ENCODE data around the gene GAS7. TPM values are rescaled to one million over a fixed set of nuclear protein-coding genes. Genes with fewer than 3 reads are reported as not detected.

GAS7 gene
- total and polyA plus RNA-seq, 9 of the 15 experiments (the other 6 are each of a cell fraction or from before 2014, with no cell fraction given) = 0.11 to 0.33 TPM; not detected in 7

GRCh38 chr17:10126616-10127501 is 71.5 kb downstream of the GAS7 start:
- no peaks in the 10 kb centered on the region; a peak in 1 of 5 replicates for H3K27me3 ChIP-seq (ENCODE audit: control insufficient read depth in 2 of 2, insufficient read depth in 2 of 2, low read length in 2 of 2)
- H3K79me2 ChIP-seq (ENCODE audit: control insufficient read depth, insufficient read depth, low read length) = no peaks in the 10 kb centered on the region
- no peaks in the 10 kb centered on the region for H3K9me1 ChIP-seq (ENCODE audit: control insufficient read depth, insufficient read depth, low read length)
- H3K4me1 ChIP-seq (replicated peaks in 1 of 2; ENCODE audit: control insufficient read depth in 2 of 2, insufficient read depth in 2 of 2, low read length in 2 of 2) = no peaks in the 10 kb centered on the region
- 3% methylated on average over 14 of the region's 16 CpGs for WGBS (ENCODE audit: insufficient coverage, low coverage, missing lambda C conversion rate)
- H3K36me3 ChIP-seq (ENCODE audit: control insufficient read depth, insufficient read depth, low read length) = no peaks in the 10 kb centered on the region
- H4K20me1 ChIP-seq (replicated peaks; ENCODE audit: control insufficient read depth, insufficient read depth, low read length) = no peaks in the 10 kb centered on the region
- intact Hi-C loops (cut with micrococcal nuclease) = no loop called here
- no peak overlapping the region for H3K27ac ChIP-seq (ENCODE audit: extremely low read depth, low read depth, low read length)
- H3K9me3 ChIP-seq (replicated peaks; ENCODE audit: control insufficient read depth, insufficient read depth, low read depth, low read length) = no peaks in the 10 kb centered on the region
- FAIRE-seq = no peak
- CTCF ChIA-PET (ENCODE audit: low intra/inter-chr PET ratio) = no interaction called here
- no peak overlapping the region for H3K9ac ChIP-seq (ENCODE audit: insufficient read depth in 1 of 2, low read depth in 2 of 2, low read length in 2 of 2)
- no peak overlapping the region for H3K4me3 ChIP-seq
- no TSS peak for BruUV-seq (replicated peaks)
- in situ Hi-C loops (cut with MboI) = no loop called here
- DNase-seq (ENCODE audit: extremely low read depth in 1 of 4, low spot score in 3 of 4) = no peak
- no peak overlapping the region for H2AFZ ChIP-seq (ENCODE audit: low read depth, low read length)
- POLR2A ChIA-PET = interaction anchor here (0.8 kb wide), 1 partner anchor 33 kb away, joined by 3 read pairs; no protein-coding TSS in a partner anchor
- no peak for ATAC-seq
- no peak overlapping the region for H3K4me2 ChIP-seq (ENCODE audit: insufficient read depth, low read length)
- TF ChIP-seq CHD4 (IDR thresholded peaks at IDR 0.05; ENCODE audit: insufficient read depth, insufficient replicate concordance, low read depth, low read length, poor library complexity, severe bottlenecking) (no peak), SMARCB1 (IDR thresholded peaks at IDR 0.05; ENCODE audit: insufficient read length, low read depth) (no peak), ZNF165 (CRISPR knock-in tag; IDR thresholded peaks at IDR 0.05; ENCODE audit: borderline replicate concordance) (no peak), TCFL5 (CRISPR knock-in tag; conservative IDR thresholded peaks at IDR 0.05) (no peak), ATF3 (IDR thresholded peaks at IDR 0.05) (no peak), ATF3 (CRISPR knock-in tag; conservative IDR thresholded peaks at IDR 0.05) (no peak), PKNOX1 (IDR thresholded peaks at IDR 0.05) (no peak), ZNF143 (CRISPR knock-in tag; IDR thresholded peaks at IDR 0.05) (no peak), ZNF224 (CRISPR knock-in tag; IDR thresholded peaks at IDR 0.05) (no peak), ETV6 (IDR thresholded peaks at IDR 0.05; ENCODE audit: borderline replicate concordance in 1 of 2, low read depth in 2 of 2, low read length in 1 of 2) (no peak), ETV6 (CRISPR knock-in tag; IDR thresholded peaks at IDR 0.05; ENCODE audit: borderline replicate concordance) (no peak), ZNF778 (CRISPR knock-in tag; IDR thresholded peaks at IDR 0.05) (no peak), RBM15 (IDR thresholded peaks at IDR 0.05; ENCODE audit: insufficient read depth, low read length) (no peak), ZNF197 (CRISPR knock-in tag; IDR thresholded peaks at IDR 0.05; ENCODE audit: low read depth) (no peak)
- TF ChIP-seq, protein P1, sequence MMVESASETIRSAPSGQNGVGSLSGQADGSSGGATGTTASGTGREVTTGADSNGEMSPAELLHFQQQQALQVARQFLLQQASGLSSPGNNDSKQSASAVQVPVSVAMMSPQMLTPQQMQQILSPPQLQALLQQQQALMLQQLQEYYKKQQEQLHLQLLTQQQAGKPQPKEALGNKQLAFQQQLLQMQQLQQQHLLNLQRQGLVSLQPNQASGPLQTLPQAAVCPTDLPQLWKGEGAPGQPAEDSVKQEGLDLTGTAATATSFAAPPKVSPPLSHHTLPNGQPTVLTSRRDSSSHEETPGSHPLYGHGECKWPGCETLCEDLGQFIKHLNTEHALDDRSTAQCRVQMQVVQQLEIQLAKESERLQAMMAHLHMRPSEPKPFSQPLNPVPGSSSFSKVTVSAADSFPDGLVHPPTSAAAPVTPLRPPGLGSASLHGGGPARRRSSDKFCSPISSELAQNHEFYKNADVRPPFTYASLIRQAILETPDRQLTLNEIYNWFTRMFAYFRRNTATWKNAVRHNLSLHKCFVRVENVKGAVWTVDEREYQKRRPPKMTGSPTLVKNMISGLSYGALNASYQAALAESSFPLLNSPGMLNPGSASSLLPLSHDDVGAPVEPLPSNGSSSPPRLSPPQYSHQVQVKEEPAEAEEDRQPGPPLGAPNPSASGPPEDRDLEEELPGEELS (CRISPR knock-in tag; IDR thresholded peaks at IDR 0.05; ENCODE audit: borderline replicate concordance) = no peak
